ENCODE data around the gene NR2F1-AS1.

The NR2F1-AS1 gene

DNA sequence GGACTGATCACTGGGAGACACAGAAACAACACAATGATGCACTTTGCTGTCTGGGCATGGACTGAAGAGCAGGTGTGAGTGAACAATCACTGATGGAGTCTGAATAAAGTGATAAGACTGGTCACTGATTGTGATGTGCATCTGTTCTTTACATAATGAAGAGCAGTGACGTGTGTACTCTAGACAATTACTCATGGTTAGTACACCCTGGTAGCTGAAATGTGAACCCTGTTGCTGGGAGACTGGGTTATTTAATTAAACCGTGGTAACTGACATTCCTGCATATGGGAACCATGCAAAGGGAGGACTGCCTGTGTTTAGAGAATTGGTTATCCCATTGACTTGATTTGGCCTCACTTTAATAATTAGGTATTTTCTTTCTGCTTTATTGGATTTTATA is 202.9 kb downstream of the NR2F1-AS1 start:
- DNase-seq, result no peak

DNA sequence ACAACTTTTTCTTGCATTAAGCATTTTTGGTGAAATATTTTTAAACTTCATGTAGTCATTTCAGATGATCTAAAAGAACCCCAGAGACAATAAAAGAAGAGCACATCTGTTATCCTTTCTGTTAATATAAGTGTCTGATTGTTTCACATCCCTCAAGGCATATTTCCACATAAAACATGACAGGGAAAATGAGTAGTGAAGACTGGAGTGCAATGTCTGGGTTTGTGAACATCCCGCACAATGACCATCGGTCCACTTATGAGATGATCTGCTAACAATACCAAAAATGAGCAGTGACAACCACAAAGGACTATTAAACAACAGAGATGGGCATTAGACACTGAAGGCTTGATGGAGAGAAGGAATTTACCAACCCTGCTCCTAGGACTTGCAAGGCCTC is 209.1 kb downstream of the NR2F1-AS1 start:
- DNase-seq, result no peak

DNA sequence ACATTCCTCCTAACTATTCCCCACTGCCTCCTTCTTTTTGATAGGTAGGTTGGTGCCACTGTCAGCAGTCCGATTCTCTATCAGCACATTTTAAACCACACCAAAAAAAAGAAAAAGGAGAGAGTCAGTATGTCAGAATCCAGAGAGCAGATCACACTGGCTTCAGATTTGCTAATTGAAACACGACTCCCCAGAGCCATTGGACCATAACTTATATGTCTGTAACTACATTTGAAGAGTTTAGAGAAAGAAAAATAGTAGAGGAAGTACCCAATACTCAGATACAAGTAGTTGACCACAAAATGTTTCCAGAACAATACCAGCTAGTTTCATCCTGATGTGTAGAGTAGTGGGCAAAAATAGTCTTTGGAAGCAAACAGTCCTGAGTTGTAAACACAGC is 216.6 kb downstream of the NR2F1-AS1 start:
- DNase-seq, result no peak

DNA sequence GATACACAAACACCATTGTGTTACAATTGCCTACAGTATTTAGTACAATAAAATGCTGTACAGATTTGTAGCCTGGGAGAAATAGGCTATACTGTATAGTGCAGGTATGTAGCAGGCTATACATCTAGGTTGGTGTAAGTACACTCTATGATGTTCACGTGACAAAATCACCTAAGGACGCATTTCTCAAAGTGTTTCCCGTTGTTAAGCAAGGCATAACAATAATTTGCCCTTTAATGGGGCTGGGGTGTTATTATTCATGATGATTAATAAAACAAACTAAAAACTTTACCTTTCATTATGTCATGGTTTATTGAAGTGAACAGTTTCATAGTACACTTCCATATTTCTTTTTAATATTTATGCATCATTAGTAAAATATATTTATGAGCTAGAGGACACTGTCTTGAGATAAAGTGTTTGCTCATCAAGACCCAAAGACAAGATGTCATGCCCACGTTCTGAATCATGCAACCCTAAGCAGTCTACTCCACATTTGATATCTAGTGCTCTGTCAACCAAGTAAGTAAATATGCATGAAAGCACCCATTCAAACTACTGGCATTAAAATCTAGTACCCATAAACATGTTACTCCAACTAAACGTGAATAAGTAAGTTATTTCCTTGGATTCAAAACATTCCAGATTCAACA is 220.5 kb downstream of the NR2F1-AS1 start:
- no peak for DNase-seq

DNA sequence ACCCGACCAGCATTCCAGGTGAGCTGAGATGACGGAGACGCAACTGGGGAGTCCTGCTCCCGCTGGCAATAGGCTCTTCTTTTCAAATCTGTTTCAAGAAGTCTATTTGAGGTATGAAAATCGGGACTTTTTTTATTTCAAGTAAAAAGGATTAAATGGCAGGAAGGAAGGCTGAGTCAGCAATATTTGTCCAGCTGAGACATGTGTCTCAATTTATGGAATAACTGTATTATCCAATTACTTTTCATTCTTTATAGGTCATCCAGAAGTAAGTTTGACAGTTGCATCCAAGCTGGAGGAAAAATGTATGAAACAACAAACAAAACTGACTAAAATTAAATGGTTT is 221.1 kb downstream of the NR2F1-AS1 start:
- no peak for DNase-seq
